IMR-90 (cell line): ENCODE data around the gene SLC25A41. TPM values are rescaled to one million over a fixed set of nuclear protein-coding genes. Genes with fewer than 3 reads are reported as not detected.

Experiments
- ATAC-seq: fragments of 200-7000 bp; cut with Tn5 transposase; 2 replicates; pipeline ENCODE4 v1.9.1; 2020; ENCODE audit warnings: low read depth, mild to moderate bottlenecking, moderate library complexity
- BruUV-seq: library from RNA; stranded (reverse); fragments of 400-500 nt; replicated peaks from 2 replicates; lab custom pipeline; 2021; lab: Mats Ljungman, UMichigan
- CTCF ChIA-PET: fragments of 300-600 bp; formaldehyde crosslinking; extraction: SDS; loops from one replicate; lab custom pipeline; 2021; ENCODE audit warnings: antibody characterized with exemption; lab: Yijun Ruan, JAX
- POLR2A ChIA-PET: fragments of 300-600 bp; sonication (Branson Sonifier 250); formaldehyde crosslinking; loops from one replicate; lab custom pipeline; 2022; ENCODE audit warnings: antibody characterized with exemption; ENCODE audit not compliant: unreplicated experiment; lab: Charles Lee
- DNase-seq: peaks from one replicate; pipeline ENCODE4 v3.0.0; 2013
- H2AFZ ChIP-seq: replicated peaks from 2 replicates; pipeline ENCODE3; 2013; ENCODE audit warnings: low read length, mild to moderate bottlenecking; ENCODE audit not compliant: poor library complexity
- H2AK5ac ChIP-seq: 2 replicates; pipeline ENCODE4 v1.6.1; 2013; ENCODE audit warnings: low read depth, low read length, inconsistent platforms
- H2AK9ac ChIP-seq: replicated peaks from 2 replicates; pipeline ENCODE3; 2013; ENCODE audit warnings: mild to moderate bottlenecking, low read depth, low read length, moderate library complexity; ENCODE audit not compliant: poor library complexity
- H2BK120ac ChIP-seq: 2 replicates; pipeline ENCODE4 v1.6.1; 2013; ENCODE audit warnings: low read depth, low read length, inconsistent platforms
- H2BK15ac ChIP-seq: 3 replicates; pipeline ENCODE4 v1.6.1; 2013; ENCODE audit warnings: low read depth, low read length, inconsistent platforms
- H2BK20ac ChIP-seq: 2 replicates; pipeline ENCODE4 v1.6.1; 2013; ENCODE audit warnings: low read depth, mild to moderate bottlenecking, inconsistent platforms, low read length, moderate library complexity
- H2BK5ac ChIP-seq: 2 replicates; pipeline ENCODE4 v1.6.1; 2013; ENCODE audit warnings: mild to moderate bottlenecking, low read depth, low read length, inconsistent platforms; ENCODE audit not compliant: poor library complexity, severe bottlenecking
- H3K14ac ChIP-seq: replicated peaks from 2 replicates; pipeline ENCODE4 v1.6.1; 2013; ENCODE audit warnings: low read depth, low read length, inconsistent platforms
- H3K18ac ChIP-seq: 2 replicates; pipeline ENCODE4 v1.6.1; 2013; ENCODE audit warnings: low read depth, low read length, control low read depth
- H3K23ac ChIP-seq: 2 replicates; pipeline ENCODE4 v1.6.1; 2013; ENCODE audit warnings: low read depth, low read length, inconsistent platforms
- H3K27ac ChIP-seq: 2 replicates; pipeline ENCODE4 v1.5.1; 2013; ENCODE audit warnings: mild to moderate bottlenecking, control low read depth, low read length; ENCODE audit not compliant: insufficient read depth
- H3K27me3 ChIP-seq: 2 replicates; pipeline ENCODE4 v1.6.1; 2013; ENCODE audit warnings: low read length; ENCODE audit not compliant: control insufficient read depth, insufficient read depth
- H3K36me3 ChIP-seq: 2 replicates; pipeline ENCODE4 v1.6.1; 2013; ENCODE audit warnings: low read length, mixed read lengths; ENCODE audit not compliant: control insufficient read depth, insufficient read depth
- H3K4ac ChIP-seq: 2 replicates; pipeline ENCODE4 v1.6.1; 2013; ENCODE audit warnings: low read depth, low read length, inconsistent platforms
- H3K4me1 ChIP-seq: 2 replicates; pipeline ENCODE4 v1.6.1; 2013; ENCODE audit warnings: low read length, mixed read lengths; ENCODE audit not compliant: control insufficient read depth, insufficient read depth
- H3K4me2 ChIP-seq: 2 replicates; pipeline ENCODE4 v1.6.1; 2013; ENCODE audit warnings: low read depth, mild to moderate bottlenecking, control low read depth, low read length, moderate library complexity
- H3K4me3 ChIP-seq: 2 replicates; pipeline ENCODE4 v1.5.1; 2013; ENCODE audit warnings: low read depth, mild to moderate bottlenecking, control low read depth, low read length, moderate library complexity; ENCODE audit not compliant: insufficient read depth
- H3K56ac ChIP-seq: 2 replicates; pipeline ENCODE4 v1.6.1; 2013; ENCODE audit warnings: low read length, inconsistent platforms; ENCODE audit not compliant: insufficient read depth; ENCODE audit errors: extremely low read depth
- H3K79me1 ChIP-seq, 2 experiments: 2 replicates each; pipeline ENCODE4 v1.6.1; 2013; ENCODE audit warnings: low read length in 2 of 2, inconsistent platforms in 1 of 2, low read depth in 1 of 2
- H3K9ac ChIP-seq: 2 replicates; pipeline ENCODE4 v1.6.1; 2013; ENCODE audit warnings: low read depth, low read length, control low read depth
- H3K9me1 ChIP-seq: 2 replicates; pipeline ENCODE4 v1.6.1; 2013; ENCODE audit warnings: low read length, inconsistent platforms; ENCODE audit not compliant: insufficient read depth
- H3K9me3 ChIP-seq: 2 replicates; pipeline ENCODE4 v1.6.1; 2013; ENCODE audit warnings: low read length; ENCODE audit not compliant: control insufficient read depth, insufficient read depth
- H4K20me1 ChIP-seq: 2 replicates; pipeline ENCODE4 v1.6.1; 2013; ENCODE audit warnings: low read length, inconsistent platforms; ENCODE audit not compliant: insufficient read depth
- H4K5ac ChIP-seq: 2 replicates; pipeline ENCODE4 v1.6.1; 2013; ENCODE audit warnings: mild to moderate bottlenecking, low read depth, low read length, control low read depth
- H4K8ac ChIP-seq, 2 experiments: 2 replicates each; pipeline ENCODE4 v1.6.1; 2013; ENCODE audit warnings: low read depth in 2 of 2, low read length in 2 of 2, control low read depth in 1 of 2, inconsistent platforms in 1 of 2
- H4K91ac ChIP-seq: 2 replicates; pipeline ENCODE4 v1.6.1; 2013; ENCODE audit warnings: low read depth, low read length, inconsistent platforms; ENCODE audit not compliant: insufficient read depth
- BHLHE40 ChIP-seq: fragments of 150-350 bp; IDR thresholded peaks from 2 replicates; pipeline ENCODE4 v1.6.1; 2016; ENCODE audit warnings: mild to moderate bottlenecking, low read depth, low read length
- CEBPB ChIP-seq: IDR thresholded peaks from 2 replicates; pipeline ENCODE4 v1.6.1; 2012; ENCODE audit warnings: low read depth, low read length, improper control_type of control experiment
- CHD1 ChIP-seq: IDR thresholded peaks from 2 replicates; pipeline ENCODE4 v1.6.1; 2012; ENCODE audit warnings: low read depth, low read length, improper control_type of control experiment
- FOS ChIP-seq: fragments of 150-350 bp; IDR thresholded peaks from 2 replicates; pipeline ENCODE4 v1.6.1; 2016; ENCODE audit warnings: low read depth, low read length
- MAFK ChIP-seq: IDR thresholded peaks from 2 replicates; pipeline ENCODE4 v1.6.1; 2012; ENCODE audit warnings: low read depth, low read length, improper control_type of control experiment
- MAZ ChIP-seq: IDR thresholded peaks from 2 replicates; pipeline ENCODE4 v1.6.1; 2012; ENCODE audit warnings: low read depth, mild to moderate bottlenecking, low read length, improper control_type of control experiment, moderate library complexity, borderline replicate concordance
- MXI1 ChIP-seq: IDR thresholded peaks from 2 replicates; pipeline ENCODE4 v1.6.1; 2012; ENCODE audit warnings: low read depth, mild to moderate bottlenecking, low read length, moderate library complexity, borderline replicate concordance
- NFE2L2 ChIP-seq: fragments of 150-350 bp; IDR thresholded peaks from 2 replicates; pipeline ENCODE4 v1.6.1; 2016; ENCODE audit warnings: low read depth, mild to moderate bottlenecking, low read length
- POLR2A ChIP-seq: IDR thresholded peaks from 2 replicates; pipeline ENCODE4 v1.6.1; 2012; ENCODE audit warnings: mild to moderate bottlenecking, low read depth, low read length
- RAD21 ChIP-seq: IDR thresholded peaks from 2 replicates; pipeline ENCODE4 v1.6.1; 2012; ENCODE audit warnings: low read length, improper control_type of control experiment
- RCOR1 ChIP-seq: IDR thresholded peaks from 2 replicates; pipeline ENCODE4 v1.6.1; 2012; ENCODE audit warnings: mild to moderate bottlenecking, low read length, improper control_type of control experiment; ENCODE audit not compliant: insufficient replicate concordance
- RFX5 ChIP-seq: IDR thresholded peaks from 2 replicates; pipeline ENCODE4 v1.8.0; 2012; ENCODE audit warnings: low read depth, mild to moderate bottlenecking, low read length, moderate library complexity
- WGBS, 2 experiments: methylation state at CpG; one replicate each; pipeline versions ENCODE4 v1.1.5 to v1.1.7; 2013; ENCODE audit warnings: missing lambda C conversion rate in 2 of 2; ENCODE audit not compliant: insufficient read length in 1 of 2; ENCODE audit errors: extremely low coverage in 2 of 2; 5-methylcytosine and 5-hydroxymethylcytosine counted together
- dilution Hi-C: fragments of 300-500 bp; cut with HindIII; formaldehyde crosslinking; loops from one replicate; pipeline ENCODE4 v1.14.3; 2018; ENCODE audit warnings: low sequenced_read_pairs; ENCODE audit not compliant: unreplicated experiment
- in situ Hi-C: fragments of 300-500 bp; cut with MboI; formaldehyde crosslinking; loops from 3 replicates; pipeline ENCODE4 v1.14.3; 2019; ENCODE audit warnings: low sequenced_read_pairs, inconsistent platforms, mixed read lengths
- intact Hi-C: fragments of 100-400 bp; cut with micrococcal nuclease; formaldehyde crosslinking; loops from 2 replicates; pipeline ENCODE4 v1.10.0; 2022
- polyA plus RNA-seq, 3 experiments: library from polyadenylated mRNA; depleted of rRNA; stranded (reverse); fragments of >200 nt; gene quantifications; 2 replicates each; pipeline ENCODE4 v1.2.3, GENCODE V29; 2012; ENCODE audit warnings: low replicate concordance in 1 of 3
- total RNA-seq: library from RNA; depleted of rRNA; stranded (reverse); fragments of >200 nt; gene quantifications from 2 replicates; pipeline ENCODE4 v1.2.3, GENCODE V29; 2012
- TF ChIP-seq, protein P1 (sequence below): fragments of 150-350 bp; IDR thresholded peaks from 2 replicates; pipeline ENCODE4 v1.6.1; 2016; ENCODE audit warnings: low read depth, mild to moderate bottlenecking, low read length, moderate library complexity, borderline replicate concordance
- TF ChIP-seq, protein P2 (sequence below): fragments of 150-350 bp; IDR thresholded peaks from 2 replicates; pipeline ENCODE4 v1.6.1; 2017; ENCODE audit warnings: mild to moderate bottlenecking, antibody characterized with exemption, low read length, low read depth
- TF ChIP-seq, protein P3 (sequence below): conservative IDR thresholded peaks from 2 replicates; pipeline ENCODE4 v1.5.1; 2012; ENCODE audit warnings: mild to moderate bottlenecking, low read depth, low read length, improper control_type of control experiment

Gene SLC25A41
- total and polyA plus RNA-seq, 2 of the 4 experiments (the other 2 are of a cell fraction), result not detected

DNA sequence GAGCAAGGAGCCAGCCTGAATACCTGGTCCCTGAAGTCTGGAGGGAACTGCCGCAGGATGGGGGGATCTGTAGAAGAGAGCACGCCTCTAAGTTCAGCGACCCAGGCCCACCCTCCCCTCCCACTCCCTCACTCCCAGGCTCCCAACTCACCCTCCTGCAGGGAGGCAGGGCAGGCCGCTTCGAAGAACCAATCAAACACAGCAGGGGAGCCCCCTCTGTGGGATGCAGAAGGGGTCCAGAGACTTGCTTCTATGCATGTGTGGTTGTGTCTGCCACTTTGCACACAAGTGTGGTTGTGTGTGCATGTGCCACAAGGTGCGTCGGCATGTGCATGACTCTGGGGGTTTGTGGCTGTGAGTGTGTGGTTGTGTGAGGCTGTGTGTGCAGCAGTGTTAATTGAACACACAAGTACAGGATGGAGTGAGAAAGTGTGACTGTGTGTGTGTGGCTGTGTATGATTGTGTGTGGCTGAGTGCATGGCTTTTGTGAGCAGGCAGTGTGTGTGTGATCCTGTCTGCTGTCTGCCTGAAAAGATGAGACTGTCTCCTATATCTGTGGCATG is 46.4 kb upstream of the SLC25A41 start:
- H3K27ac ChIP-seq, result no peak overlapping the region
- no peak overlapping the region for H2AFZ ChIP-seq
- H3K4me1 ChIP-seq, result no peaks in the 10 kb centered on the region
- H3K36me3 ChIP-seq, result no peaks in the 10 kb centered on the region
- in situ Hi-C loops, result no loop called here
- ATAC-seq (no peak), DNase-seq (no peak)
- TF ChIP-seq CEBPB (no peak), FOS (no peak), MXI1 (no peak), MAFK (no peak), MAZ (no peak), RFX5 (no peak), CHD1 (no peak), RCOR1 (no peak), POLR2A (no peak), BHLHE40 (no peak), NFE2L2 (no peak), RAD21 (no peak)
- TF ChIP-seq, protein P1, sequence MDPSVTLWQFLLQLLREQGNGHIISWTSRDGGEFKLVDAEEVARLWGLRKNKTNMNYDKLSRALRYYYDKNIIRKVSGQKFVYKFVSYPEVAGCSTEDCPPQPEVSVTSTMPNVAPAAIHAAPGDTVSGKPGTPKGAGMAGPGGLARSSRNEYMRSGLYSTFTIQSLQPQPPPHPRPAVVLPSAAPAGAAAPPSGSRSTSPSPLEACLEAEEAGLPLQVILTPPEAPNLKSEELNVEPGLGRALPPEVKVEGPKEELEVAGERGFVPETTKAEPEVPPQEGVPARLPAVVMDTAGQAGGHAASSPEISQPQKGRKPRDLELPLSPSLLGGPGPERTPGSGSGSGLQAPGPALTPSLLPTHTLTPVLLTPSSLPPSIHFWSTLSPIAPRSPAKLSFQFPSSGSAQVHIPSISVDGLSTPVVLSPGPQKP, result no peak
- TF ChIP-seq, protein P2, sequence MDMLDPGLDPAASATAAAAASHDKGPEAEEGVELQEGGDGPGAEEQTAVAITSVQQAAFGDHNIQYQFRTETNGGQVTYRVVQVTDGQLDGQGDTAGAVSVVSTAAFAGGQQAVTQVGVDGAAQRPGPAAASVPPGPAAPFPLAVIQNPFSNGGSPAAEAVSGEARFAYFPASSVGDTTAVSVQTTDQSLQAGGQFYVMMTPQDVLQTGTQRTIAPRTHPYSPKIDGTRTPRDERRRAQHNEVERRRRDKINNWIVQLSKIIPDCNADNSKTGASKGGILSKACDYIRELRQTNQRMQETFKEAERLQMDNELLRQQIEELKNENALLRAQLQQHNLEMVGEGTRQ, result no peak
- TF ChIP-seq, protein P3, sequence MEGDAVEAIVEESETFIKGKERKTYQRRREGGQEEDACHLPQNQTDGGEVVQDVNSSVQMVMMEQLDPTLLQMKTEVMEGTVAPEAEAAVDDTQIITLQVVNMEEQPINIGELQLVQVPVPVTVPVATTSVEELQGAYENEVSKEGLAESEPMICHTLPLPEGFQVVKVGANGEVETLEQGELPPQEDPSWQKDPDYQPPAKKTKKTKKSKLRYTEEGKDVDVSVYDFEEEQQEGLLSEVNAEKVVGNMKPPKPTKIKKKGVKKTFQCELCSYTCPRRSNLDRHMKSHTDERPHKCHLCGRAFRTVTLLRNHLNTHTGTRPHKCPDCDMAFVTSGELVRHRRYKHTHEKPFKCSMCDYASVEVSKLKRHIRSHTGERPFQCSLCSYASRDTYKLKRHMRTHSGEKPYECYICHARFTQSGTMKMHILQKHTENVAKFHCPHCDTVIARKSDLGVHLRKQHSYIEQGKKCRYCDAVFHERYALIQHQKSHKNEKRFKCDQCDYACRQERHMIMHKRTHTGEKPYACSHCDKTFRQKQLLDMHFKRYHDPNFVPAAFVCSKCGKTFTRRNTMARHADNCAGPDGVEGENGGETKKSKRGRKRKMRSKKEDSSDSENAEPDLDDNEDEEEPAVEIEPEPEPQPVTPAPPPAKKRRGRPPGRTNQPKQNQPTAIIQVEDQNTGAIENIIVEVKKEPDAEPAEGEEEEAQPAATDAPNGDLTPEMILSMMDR, result no peak
- dilution Hi-C loops, result no loop called here
- H3K4ac ChIP-seq, result no peak overlapping the region
- H3K9ac ChIP-seq, result no peak overlapping the region
- H2AK9ac ChIP-seq, result no peak overlapping the region
- no peak overlapping the region for H4K8ac ChIP-seq
- no peak overlapping the region for H2BK15ac ChIP-seq
- H3K9me3 ChIP-seq, result peaks cover 3% of the 10 kb centered on the region; the same call in 1 of the 2 replicates
- H4K91ac ChIP-seq, result no peak overlapping the region
- no peaks in the 10 kb centered on the region for H3K9me1 ChIP-seq
- H2AK5ac ChIP-seq, result no peak overlapping the region
- no peak overlapping the region for H3K56ac ChIP-seq
- H3K18ac ChIP-seq, result no peak overlapping the region
- no peak overlapping the region for H4K5ac ChIP-seq
- H2BK5ac ChIP-seq, result no peak overlapping the region
- WGBS, 2 experiments, result 93% methylated on average over 2 of the region's 7 CpGs; no CpG with 5 or more reads in 1 of the 2 experiments
- peaks cover 10% of the 10 kb centered on the region; the same call in 1 of the 2 replicates for H3K27me3 ChIP-seq
- H3K23ac ChIP-seq, result no peak overlapping the region
- ChIA-PET POLR2A (no interaction called here), CTCF (no interaction called here)
- H3K4me3 ChIP-seq, result no peak overlapping the region
- H3K4me2 ChIP-seq, result no peak overlapping the region
- H4K20me1 ChIP-seq, result no peaks in the 10 kb centered on the region
- intact Hi-C loops, result no loop called here
- H2BK20ac ChIP-seq, result no peak overlapping the region
- no TSS peak for BruUV-seq
- no peak overlapping the region for H3K14ac ChIP-seq
- no peaks in the 10 kb centered on the region for H3K79me1 ChIP-seq
- no peak overlapping the region for H2BK120ac ChIP-seq
